ENCODE measurements around the gene KDM4B.

Gene KDM4B

GRCh38 chr19:5050067-5050656 is 81.2 kb downstream of the KDM4B start:
- FAIRE-seq (no peak), DNase-seq (ENCODE audit: insufficient read length) (no peak)
- TF ChIP-seq POLR2A (IDR thresholded peaks at IDR 0.05; ENCODE audit: low read depth, low read length) (no peak), POLR2AphosphoS5 (IDR thresholded peaks at IDR 0.05; ENCODE audit: low read depth, low read length) (no peak), TAF1 (IDR thresholded peaks at IDR 0.05; ENCODE audit: borderline replicate concordance, low read depth, low read length) (no peak)

GRCh38 chr19:5050905-5051304 is 82.0 kb downstream of the KDM4B start:
- TF ChIP-seq POLR2A (IDR thresholded peaks at IDR 0.05; ENCODE audit: low read depth, low read length) (no peak), TAF1 (IDR thresholded peaks at IDR 0.05; ENCODE audit: borderline replicate concordance, low read depth, low read length) (no peak), POLR2AphosphoS5 (IDR thresholded peaks at IDR 0.05; ENCODE audit: low read depth, low read length) (no peak)
- DNase-seq (ENCODE audit: insufficient read length) (no peak), FAIRE-seq (no peak)

- TF ChIP-seq POLR2A (IDR thresholded peaks at IDR 0.05; ENCODE audit: low read depth, low read length) = no peak
- FAIRE-seq = no peak
- no peak for DNase-seq (ENCODE audit: insufficient read length)
Measured at GRCh38 chr19:5051619-5052018, 82.7 kb downstream of the KDM4B start.

- TF ChIP-seq POLR2AphosphoS5 (IDR thresholded peaks at IDR 0.05; ENCODE audit: low read depth, low read length) (no peak), TAF1 (IDR thresholded peaks at IDR 0.05; ENCODE audit: borderline replicate concordance, low read depth, low read length) (no peak), POLR2A (IDR thresholded peaks at IDR 0.05; ENCODE audit: low read depth, low read length) (no peak)
- FAIRE-seq (no peak), DNase-seq (ENCODE audit: insufficient read length) (no peak)
Measured at GRCh38 chr19:5052515-5052914, 83.6 kb downstream of the KDM4B start.

DNA sequence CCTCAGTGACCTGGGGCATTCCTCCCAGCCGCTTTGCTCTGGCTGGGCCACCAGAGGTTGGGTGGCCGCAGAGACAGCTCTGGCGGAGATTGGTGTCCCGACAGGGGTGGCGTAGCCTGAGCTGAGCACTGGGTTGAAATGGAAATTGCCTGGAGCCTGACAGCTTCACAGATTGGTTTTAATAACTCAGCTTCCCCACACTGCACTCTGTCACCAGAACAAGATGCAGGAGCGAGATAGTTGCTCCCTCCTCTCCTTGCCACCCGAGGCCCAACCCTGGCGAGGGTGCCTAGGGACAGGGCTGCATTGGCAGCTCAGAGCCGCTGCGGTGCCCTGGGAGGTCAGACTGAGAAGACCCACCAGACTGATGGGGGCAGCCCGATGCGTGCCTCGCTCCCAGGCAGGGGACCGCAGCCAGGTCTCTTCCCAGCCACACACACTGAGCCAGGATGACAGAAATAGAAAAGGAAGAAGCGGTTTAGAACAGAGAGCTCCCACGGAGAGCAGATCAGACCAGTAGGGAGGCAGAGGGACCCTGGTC is 84.1 kb downstream of the KDM4B start:
- TF ChIP-seq POLR2AphosphoS5 (IDR thresholded peaks at IDR 0.05; ENCODE audit: low read depth, low read length) (no peak), POLR2A (IDR thresholded peaks at IDR 0.05; ENCODE audit: low read depth, low read length) (no peak), TAF1 (IDR thresholded peaks at IDR 0.05; ENCODE audit: borderline replicate concordance, low read depth, low read length) (no peak)
- DNase-seq (ENCODE audit: insufficient read length) (no peak), FAIRE-seq (no peak)

DNA sequence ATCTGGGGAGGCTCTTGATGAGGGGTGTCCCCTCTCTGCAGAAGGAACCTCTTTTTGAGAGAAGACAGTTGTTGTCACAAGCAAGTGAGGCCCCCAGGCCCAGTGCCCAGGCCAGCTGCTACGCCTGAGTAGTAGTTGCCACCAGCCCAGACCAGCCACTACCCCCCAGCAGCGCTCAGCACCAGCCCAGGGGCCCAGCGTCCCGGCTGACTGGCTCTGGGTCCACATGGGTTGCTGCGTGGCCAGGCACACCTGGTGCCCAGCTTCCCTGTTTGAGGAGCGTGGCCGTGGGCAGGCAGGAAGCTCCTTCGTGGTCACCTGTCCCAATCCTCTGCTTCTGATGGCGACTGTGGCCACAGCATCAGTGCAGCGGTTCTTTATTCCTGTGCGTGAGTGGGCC is 84.7 kb downstream of the KDM4B start:
- FAIRE-seq = no peak

GRCh38 chr19:5054551-5055456 is 85.9 kb downstream of the KDM4B start:
- no peak for FAIRE-seq
- TF ChIP-seq POLR2AphosphoS5 (IDR thresholded peaks at IDR 0.05; ENCODE audit: low read depth, low read length) (no peak), POLR2A (IDR thresholded peaks at IDR 0.05; ENCODE audit: low read depth, low read length) (no peak), TAF1 (IDR thresholded peaks at IDR 0.05; ENCODE audit: borderline replicate concordance, low read depth, low read length) (no peak)

More for the DNA sequence above, 84.7 kb downstream of the KDM4B start:
- no peak for TF ChIP-seq POLR2AphosphoS5 (IDR thresholded peaks at IDR 0.05; ENCODE audit: low read depth, low read length)
- no peak for TF ChIP-seq POLR2A (IDR thresholded peaks at IDR 0.05; ENCODE audit: low read depth, low read length)
- no peak for TF ChIP-seq TAF1 (IDR thresholded peaks at IDR 0.05; ENCODE audit: borderline replicate concordance, low read depth, low read length)
- DNase-seq (ENCODE audit: insufficient read length) = no peak

GRCh38 chr19:5055457-5055776 is 86.5 kb downstream of the KDM4B start:
- DNase-seq (ENCODE audit: insufficient read length) = no peak
- no peak for FAIRE-seq
- TF ChIP-seq POLR2AphosphoS5 (IDR thresholded peaks at IDR 0.05; ENCODE audit: low read depth, low read length) = no peak
- no peak for TF ChIP-seq POLR2A (IDR thresholded peaks at IDR 0.05; ENCODE audit: low read depth, low read length)

More at GRCh38 chr19:5054551-5055456, 85.9 kb downstream of the KDM4B start:
- no peak for DNase-seq (ENCODE audit: insufficient read length)

- DNase-seq (ENCODE audit: insufficient read length) (no peak), FAIRE-seq (no peak)
- TF ChIP-seq POLR2A (IDR thresholded peaks at IDR 0.05; ENCODE audit: low read depth, low read length) (no peak), TAF1 (IDR thresholded peaks at IDR 0.05; ENCODE audit: borderline replicate concordance, low read depth, low read length) (no peak), POLR2AphosphoS5 (IDR thresholded peaks at IDR 0.05; ENCODE audit: low read depth, low read length) (no peak)
Measured at GRCh38 chr19:5057860-5058259, 88.9 kb downstream of the KDM4B start.

DNA sequence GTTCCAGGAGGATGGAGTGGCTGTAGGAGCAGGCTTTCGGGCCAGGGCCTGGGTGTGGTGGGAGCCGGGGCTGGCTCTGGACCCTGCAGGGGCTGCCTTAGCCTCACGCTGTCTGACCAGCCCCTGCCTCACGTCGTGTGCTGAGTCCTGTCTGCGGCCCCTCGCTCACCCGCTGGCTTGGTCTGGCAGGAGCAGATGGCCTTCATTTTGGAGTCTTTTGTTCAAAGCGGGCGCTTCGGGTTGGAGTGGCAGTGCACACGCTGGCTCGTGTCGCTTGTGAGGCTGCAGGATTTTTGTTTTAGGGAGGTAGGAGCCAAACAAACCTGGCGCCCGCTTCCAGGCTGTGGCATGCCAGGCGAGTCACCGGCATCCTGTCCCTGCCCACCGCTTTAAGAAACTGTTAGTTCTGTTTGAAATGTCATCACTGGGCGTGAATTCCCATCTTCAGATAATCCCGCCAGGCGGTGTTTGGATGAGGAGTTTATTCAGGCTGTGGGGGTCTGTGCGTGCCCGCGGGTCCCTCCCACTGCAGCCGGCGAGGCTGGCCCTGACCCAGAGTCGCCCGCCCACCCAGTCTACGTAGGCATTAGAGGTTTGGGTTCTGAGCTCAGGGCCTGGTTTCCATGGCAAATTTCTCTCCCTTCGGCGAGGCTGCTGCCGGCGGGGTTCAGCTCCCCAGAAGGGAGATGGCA is 89.8 kb downstream of the KDM4B start:
- no peak for DNase-seq (ENCODE audit: insufficient read length)
- TF ChIP-seq POLR2AphosphoS5 (IDR thresholded peaks at IDR 0.05; ENCODE audit: low read depth, low read length) (no peak), TAF1 (IDR thresholded peaks at IDR 0.05; ENCODE audit: borderline replicate concordance, low read depth, low read length) (no peak), POLR2A (IDR thresholded peaks at IDR 0.05; ENCODE audit: low read depth, low read length) (no peak)
- FAIRE-seq = no peak

- DNase-seq (ENCODE audit: insufficient read length) = no peak
- no peak for FAIRE-seq
- TF ChIP-seq POLR2A (IDR thresholded peaks at IDR 0.05; ENCODE audit: low read depth, low read length) (no peak), TAF1 (IDR thresholded peaks at IDR 0.05; ENCODE audit: borderline replicate concordance, low read depth, low read length) (no peak), POLR2AphosphoS5 (IDR thresholded peaks at IDR 0.05; ENCODE audit: low read depth, low read length) (no peak)
Measured at GRCh38 chr19:5059213-5059574, 90.3 kb downstream of the KDM4B start.

Data from GM12892 (cell line).